C1 segment of cervical spinal cord (tissue), 14 donors: ENCODE results near the gene SORCS2.
A peak's percentile ranks its signal among the peaks of the same experiment; 100 is the strongest.

Experiments used
- DNase-seq, 14 donors: peaks; one replicate each; lab custom pipeline; 2025; lab: John Stamatoyannopoulos, UW

The SORCS2 gene

DNA sequence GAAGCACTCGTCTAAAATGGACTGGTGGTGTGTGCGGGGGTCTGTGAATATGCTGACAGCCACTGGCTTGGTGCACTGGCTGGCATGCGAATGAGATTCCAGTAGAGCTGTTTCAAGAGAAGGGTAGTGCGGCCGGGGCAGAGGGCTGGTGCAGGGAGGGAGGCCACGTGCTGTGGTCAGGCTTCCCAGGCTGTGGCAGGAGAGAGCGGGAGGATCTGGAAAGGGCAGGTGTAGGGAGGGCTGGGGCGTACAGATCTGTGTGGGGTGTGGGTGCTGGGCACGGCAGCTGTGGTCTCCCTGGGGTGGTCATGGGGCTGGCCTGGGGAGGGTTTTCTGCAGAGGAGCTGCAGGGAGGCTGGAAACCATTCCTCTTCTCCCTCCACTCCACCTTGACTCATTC is 30.2 kb downstream of the SORCS2 start:
- DNase-seq: no peak

DNA sequence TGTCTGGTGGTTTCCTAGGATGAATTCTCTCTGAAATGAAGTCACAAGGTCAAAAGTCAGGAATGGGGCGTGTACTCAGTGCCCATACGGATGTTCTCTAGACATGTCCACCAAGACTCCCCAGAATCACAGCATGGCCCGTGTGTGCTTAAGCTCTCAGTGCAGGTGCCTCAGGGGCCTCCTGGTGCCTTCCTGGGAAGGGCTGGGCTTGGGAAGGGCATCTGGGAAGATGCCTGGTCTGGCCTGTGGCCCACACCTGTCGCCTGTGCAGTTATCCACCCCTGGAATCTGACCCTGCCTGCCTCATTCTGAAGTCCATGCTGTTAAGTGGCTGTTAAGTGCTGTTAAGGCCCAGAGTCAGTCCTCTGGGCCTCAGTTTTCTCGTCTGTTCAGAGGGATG is 31.2 kb downstream of the SORCS2 start:
- no peak for DNase-seq

DNA sequence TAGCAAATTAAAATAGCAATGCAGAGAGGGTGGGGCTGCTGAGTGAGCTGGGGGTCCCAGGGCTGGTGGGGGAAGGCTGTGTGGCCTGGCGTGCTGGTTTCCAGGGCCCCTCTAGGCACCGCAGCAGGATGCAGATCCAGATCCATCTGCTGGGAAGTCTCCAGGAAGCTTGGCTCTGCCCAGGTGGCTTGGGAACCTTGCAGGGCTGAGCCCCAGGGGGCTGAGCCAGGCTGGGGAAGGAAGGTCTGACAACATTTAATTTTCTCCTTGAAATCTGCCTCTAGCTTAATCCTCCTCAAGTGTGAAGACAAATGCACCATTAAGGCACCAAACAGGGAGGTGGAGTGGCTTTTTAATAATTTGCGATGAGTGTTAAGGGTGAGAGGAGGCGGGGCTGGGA is 31.7 kb downstream of the SORCS2 start:
- DNase-seq: no peak

DNA sequence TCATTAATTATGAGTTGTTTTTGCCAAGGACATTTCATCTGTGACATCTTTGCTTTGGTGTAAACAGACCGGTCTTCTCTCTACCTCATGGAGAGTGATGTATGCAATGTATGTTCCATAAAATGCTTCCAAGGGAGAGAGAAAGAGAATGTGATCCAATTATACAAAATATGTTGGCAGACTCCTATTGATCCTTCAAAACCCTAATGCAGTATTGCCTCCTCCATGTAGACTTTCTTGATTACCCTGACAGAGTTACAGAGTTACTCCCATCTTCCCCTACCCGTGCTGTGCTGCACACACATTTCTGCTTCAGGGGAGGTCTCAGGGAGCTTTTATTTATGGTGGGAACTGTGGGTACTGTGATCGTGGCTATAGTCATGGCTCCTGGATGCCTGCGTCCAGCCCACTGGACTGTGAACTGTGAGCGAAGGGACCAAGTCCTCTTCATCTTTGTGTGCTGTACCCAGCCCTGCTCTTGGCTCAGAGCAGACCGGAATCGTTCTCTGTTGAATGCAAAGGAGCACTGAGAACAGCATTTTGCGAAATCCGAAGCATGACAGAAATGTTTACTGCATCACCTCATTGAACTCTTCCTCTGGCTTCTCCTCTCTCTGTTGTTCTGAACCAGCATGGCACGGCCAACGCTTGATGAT is 32.7 kb downstream of the SORCS2 start:
- no peak for DNase-seq

GRCh38 chr4:7226439-7226838 is 34.1 kb downstream of the SORCS2 start:
- no peak for DNase-seq

GRCh38 chr4:7227008-7227407 is 34.7 kb downstream of the SORCS2 start:
- no peak for DNase-seq

GRCh38 chr4:7228734-7229133 is 36.4 kb downstream of the SORCS2 start:
- no peak for DNase-seq

DNA sequence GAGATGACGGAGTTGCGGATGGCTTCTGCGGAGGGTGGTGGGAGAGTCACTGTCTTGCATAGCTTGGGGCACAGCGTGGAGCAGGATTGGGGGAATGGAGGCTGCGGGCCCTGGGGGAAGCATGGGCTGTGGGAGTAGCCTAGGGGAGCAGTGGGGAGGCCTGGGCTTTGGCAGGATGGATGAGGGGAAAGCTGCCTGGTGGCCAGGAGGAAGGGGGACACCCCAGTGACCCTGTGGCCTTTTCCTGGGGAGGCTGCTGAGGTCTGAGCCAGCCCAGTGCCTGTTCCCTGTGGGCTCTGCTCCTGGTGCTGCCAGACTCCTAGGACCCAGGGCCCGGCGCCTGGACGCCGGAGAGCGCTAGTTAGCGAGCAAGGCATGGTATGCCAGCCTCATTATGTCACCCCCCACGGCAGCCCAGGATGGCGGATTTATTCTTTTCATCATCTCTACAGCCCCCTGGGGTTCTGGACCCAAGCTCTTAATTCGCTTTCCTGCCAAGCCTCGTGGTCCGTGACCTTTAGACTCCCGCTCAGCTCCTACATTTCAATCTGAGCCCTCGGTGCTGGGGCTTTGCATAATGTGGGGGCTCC is 39.8 kb downstream of the SORCS2 start:
- no peak for DNase-seq

GRCh38 chr4:7233006-7233580 is 40.8 kb downstream of the SORCS2 start:
- DNase-seq: no peak

DNA sequence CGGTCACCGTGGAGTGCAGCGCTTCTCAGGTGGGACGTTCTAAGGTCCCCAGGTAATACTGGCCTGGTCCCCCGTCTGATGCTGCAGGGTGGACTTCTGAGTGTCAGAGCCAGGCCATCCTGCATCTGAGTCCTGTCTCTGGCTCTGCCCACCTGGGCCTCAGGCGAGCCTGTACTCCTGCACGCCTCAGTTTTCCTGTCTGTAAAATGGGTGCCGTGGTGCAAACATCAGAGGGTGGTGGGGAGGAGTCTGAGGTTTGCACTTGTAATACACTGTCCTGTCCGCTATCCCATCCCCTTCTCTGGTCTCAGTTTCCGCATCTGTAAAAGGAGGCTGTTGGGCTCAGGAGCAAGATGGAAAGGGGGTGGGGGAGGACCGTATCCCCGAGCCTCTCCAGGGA is 41.3 kb downstream of the SORCS2 start:
- no peak for DNase-seq

- no peak for DNase-seq
Observed at GRCh38 chr4:7234355-7235029, 42.2 kb downstream of the SORCS2 start.

GRCh38 chr4:7235030-7235380 is 42.7 kb downstream of the SORCS2 start:
- no peak for DNase-seq

DNA sequence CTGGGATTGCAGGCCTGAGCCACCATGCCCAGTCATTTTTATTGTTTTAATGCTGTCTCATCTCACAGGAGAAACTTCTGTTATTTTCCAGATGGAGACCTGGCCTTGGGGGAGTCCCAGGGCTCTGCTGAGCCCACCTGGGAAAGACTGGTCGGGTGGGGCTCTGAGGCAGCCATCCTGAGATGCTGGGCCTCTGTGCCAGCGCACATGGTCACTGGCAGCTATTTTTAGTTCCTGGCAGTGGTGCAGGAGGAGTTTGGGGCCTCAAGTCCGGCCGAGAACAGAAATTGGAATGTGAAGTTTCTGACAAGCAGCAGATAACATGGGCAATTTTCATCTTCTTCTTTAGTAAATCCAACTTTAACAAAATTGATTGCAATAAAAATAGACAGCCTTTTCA is 44.5 kb downstream of the SORCS2 start:
- DNase-seq: peak in 1 of 14 donors; percentile 17

DNA sequence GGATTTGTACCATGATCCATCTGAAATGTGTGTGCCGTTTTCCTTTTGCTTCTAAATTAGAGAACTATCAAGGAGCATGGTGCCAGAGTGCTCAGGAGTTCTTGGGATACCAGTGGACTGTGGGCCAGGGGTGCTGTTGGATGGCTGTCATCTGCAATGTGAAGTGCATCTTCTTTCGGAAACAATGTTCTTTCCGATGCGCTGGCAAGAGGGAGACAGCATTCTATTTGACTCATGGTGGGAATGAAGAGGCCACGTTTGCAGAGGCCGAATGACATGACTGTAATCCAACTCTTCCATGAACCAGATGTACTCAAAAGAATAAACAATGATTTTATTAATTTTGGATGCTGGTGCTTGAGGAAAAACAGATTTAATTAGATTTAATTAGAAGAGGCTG is 45.5 kb downstream of the SORCS2 start:
- no peak for DNase-seq

DNA sequence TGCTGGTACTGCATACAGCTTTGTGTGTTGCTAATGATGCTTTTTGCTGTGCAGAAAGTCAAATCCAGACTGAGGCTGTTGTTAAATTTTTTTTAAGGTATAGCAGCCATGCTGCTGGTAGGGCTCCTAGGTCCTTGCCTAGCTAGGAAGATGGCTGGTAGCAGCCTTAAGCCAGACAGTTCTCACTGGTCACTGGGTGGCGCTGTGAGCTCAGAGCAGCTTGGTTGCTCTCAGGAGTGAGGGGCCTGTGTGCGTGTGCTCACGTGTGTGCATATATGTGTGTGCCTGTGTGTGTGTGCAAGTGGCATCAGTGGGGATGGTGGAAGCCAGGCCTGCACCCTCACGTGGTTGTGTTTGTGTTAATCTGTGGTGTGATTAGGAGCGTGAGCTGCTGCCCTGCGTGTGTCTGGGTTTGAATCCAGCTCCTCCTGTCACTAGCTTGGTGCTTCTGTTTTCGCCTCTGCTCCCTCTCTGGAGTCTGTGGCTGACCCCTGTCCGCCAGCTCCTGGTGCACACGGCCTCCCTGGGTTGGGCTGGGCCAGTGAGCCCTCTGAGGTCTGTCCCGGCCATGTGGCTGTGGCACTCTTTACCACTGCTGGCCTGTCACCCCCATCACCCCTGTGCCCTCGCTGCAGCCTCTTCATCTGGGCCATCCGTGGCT is 46.1 kb downstream of the SORCS2 start:
- DNase-seq: no peak

DNA sequence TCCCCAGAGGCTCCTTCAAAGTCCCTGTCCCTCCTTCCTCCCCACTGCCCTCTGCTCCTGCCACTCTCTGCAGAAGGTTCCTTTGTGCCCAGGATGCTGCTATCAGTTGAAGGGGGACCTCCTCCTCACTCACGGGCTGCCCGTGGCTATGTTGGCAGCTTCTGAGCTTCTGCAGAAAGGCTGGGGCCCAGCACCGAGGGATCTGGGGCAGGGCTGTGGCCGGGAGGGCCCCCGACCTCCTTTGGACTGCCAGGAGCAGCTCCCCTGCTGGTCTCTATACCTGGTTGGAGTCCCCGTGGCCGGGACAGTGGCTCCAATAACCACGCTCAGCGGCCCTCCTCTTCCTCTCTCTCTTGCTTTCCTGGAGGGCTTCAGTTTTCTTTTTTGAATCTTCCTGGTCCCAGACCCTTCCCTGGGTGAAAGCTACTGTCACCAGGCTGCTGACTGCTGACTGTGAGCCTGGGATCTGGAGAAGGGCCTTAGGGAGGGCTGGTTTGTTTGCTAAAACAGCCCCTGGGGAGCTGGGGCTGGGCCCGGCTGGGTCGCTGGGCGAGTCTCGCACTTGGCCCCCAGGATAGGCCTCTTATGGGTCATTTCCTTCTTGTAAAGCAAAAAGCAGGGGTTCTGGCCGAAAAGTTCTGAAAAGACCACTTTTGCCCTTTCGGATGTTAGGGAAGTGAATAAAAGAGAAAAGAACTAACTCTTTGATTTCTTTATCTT is 46.9 kb downstream of the SORCS2 start:
- DNase-seq: no peak

GRCh38 chr4:7239844-7240243 is 47.5 kb downstream of the SORCS2 start:
- DNase-seq: no peak

DNA sequence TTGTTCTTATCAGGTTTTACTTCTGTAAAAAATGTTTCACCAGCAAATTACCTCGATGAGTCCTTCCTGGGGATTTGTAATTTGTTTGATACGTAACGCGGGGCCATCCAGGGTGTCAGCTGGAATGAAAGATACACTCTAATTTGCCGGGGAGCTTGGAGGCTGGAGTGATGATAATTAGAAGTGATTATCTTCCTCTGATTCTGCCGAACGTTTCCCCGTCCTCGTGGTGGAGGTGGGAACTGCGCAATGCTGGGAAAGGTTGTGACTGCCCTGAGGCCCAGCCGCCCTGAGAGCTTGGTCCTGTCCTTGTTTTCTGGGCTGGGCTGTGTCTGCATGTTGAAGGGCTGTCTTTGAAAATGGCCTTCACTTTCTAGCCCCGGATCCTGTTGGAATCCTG is 48.0 kb downstream of the SORCS2 start:
- no peak for DNase-seq

- no peak for DNase-seq
Observed at GRCh38 chr4:7241597-7242125, 49.3 kb downstream of the SORCS2 start.

DNA sequence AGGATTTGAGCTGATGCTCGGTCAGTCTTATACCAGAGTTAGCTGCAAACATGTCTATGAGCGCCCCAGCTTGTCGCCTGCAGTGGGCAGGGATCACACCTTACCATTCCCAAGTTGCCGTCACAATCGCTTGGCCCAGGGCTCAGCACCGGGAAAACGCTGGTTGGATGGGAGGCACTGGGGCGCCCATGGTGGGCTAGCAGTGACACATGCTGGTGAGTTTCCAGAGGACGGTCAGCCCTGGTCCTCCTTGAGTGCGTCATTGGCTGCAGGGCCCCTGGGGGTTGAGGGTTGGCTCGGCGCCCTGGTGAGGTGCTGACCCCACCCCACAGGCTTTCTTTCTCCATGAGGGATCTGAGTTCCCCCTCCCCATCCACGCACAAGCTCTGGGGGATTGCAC is 50.4 kb downstream of the SORCS2 start:
- no peak for DNase-seq

GRCh38 chr4:7243609-7244330 is 51.4 kb downstream of the SORCS2 start:
- DNase-seq: peak in 4 of 14 donors; percentile 54 to 75 (median 58)
